Activated B cell treated with CpG ODN at 0.5 μM for 24 hours (primary cell): ENCODE data around the gene KRTAP10-1. TPM values are rescaled to one million over a fixed set of nuclear protein-coding genes. Genes with fewer than 3 reads are reported as not detected.

Experiments used
- ATAC-seq: fragments of 200-7000 bp; cut with Tn5 transposase; one replicate; pipeline ENCODE4 v1.10.0; 2021; ENCODE audit warnings: low read depth, mild to moderate bottlenecking, moderate library complexity
- CTCF ChIA-PET: fragments of 350-600 bp; sonication (Branson Sonifier 250); formaldehyde crosslinking; loops from one replicate; lab custom pipeline; 2021; ENCODE audit warnings: antibody characterized with exemption; lab: Charles Lee
- POLR2A ChIA-PET: fragments of 350-600 bp; sonication (Branson Sonifier 250); formaldehyde crosslinking; loops from one replicate; lab custom pipeline; 2021; ENCODE audit warnings: antibody characterized with exemption; lab: Charles Lee
- DNase-seq: peaks from one replicate; pipeline ENCODE4 v3.0.0; 2022
- H3K27ac Mint-ChIP-seq: one replicate; pipeline ENCODE4 v1.8.0; 2020; ENCODE audit warnings: mixed read lengths
- H3K27me3 Mint-ChIP-seq: one replicate; pipeline ENCODE4 v1.8.0; 2021; ENCODE audit warnings: mixed read lengths
- H3K36me3 Mint-ChIP-seq: one replicate; pipeline ENCODE4 v1.8.0; 2021; ENCODE audit warnings: low read depth, mixed read lengths
- H3K4me1 Mint-ChIP-seq: one replicate; pipeline ENCODE4 v1.8.0; 2021; ENCODE audit warnings: mixed read lengths
- H3K4me3 Mint-ChIP-seq: one replicate; pipeline ENCODE4 v1.8.0; 2020; ENCODE audit warnings: mild to moderate bottlenecking, mixed read lengths
- H3K9me3 Mint-ChIP-seq: one replicate; pipeline ENCODE4 v1.8.0; 2020; ENCODE audit warnings: mixed read lengths
- intact Hi-C: fragments of 100-400 bp; cut with micrococcal nuclease; formaldehyde crosslinking; loops from one replicate; pipeline ENCODE4 v1.15.1; 2024
- total RNA-seq: library from RNA; stranded (reverse); gene quantifications from 2 replicates; pipeline ENCODE4 v1.2.3, GENCODE V29; 2022
- TF ChIP-seq, protein P1 (sequence below): fragments of 200-600 bp; IDR thresholded peaks from one replicate; pipeline ENCODE4 v1.8.0; 2022; ENCODE audit warnings: antibody characterized with exemption, mild to moderate bottlenecking

The KRTAP10-1 gene
- total RNA-seq, 1 donor from 2014 or later = not detected

DNA sequence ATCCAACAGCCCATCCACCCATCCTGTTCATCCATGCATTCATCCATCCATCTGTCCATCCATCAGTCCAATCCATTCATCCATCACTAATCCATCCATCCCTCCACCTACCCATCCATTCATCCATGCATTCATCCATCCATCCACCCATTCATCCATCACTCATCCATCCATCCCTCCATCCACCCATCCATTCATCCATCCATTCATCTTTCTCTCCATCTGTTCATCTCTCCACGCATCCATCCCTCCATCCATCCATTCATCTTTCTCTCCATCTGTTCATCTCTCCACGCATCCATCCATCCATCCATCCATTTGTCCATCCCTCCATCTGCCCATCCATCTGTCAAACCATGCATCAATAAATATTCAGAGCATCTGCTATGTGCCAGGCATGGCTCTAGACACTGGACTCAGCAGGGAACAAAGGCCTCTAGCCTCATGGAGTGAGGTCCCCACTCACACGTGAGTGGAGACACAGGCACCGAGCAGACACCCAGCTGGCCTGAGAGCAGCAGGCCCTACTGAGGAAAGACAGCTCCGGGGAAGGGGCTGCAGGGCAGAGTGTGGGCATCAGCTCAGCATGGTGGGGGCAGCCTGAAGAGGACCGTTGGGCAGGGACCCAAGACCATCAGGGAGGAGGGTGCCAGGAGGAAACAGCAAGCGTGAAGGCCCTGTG lies 9.6 kb downstream of the KRTAP10-1 start:
- ATAC-seq = no peak
- peaks cover 3% of the 10 kb centered on the region for H3K9me3 Mint-ChIP-seq
- H3K4me1 Mint-ChIP-seq = no peaks in the 10 kb centered on the region
- peaks cover 9% of the 10 kb centered on the region for H3K27me3 Mint-ChIP-seq
- ChIA-PET POLR2A (no interaction called here), CTCF (no interaction called here)
- no peak for DNase-seq
- H3K36me3 Mint-ChIP-seq = no peaks in the 10 kb centered on the region
- H3K27ac Mint-ChIP-seq = no peak overlapping the region
- TF ChIP-seq, protein P1, sequence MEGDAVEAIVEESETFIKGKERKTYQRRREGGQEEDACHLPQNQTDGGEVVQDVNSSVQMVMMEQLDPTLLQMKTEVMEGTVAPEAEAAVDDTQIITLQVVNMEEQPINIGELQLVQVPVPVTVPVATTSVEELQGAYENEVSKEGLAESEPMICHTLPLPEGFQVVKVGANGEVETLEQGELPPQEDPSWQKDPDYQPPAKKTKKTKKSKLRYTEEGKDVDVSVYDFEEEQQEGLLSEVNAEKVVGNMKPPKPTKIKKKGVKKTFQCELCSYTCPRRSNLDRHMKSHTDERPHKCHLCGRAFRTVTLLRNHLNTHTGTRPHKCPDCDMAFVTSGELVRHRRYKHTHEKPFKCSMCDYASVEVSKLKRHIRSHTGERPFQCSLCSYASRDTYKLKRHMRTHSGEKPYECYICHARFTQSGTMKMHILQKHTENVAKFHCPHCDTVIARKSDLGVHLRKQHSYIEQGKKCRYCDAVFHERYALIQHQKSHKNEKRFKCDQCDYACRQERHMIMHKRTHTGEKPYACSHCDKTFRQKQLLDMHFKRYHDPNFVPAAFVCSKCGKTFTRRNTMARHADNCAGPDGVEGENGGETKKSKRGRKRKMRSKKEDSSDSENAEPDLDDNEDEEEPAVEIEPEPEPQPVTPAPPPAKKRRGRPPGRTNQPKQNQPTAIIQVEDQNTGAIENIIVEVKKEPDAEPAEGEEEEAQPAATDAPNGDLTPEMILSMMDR = no peak
- no peak overlapping the region for H3K4me3 Mint-ChIP-seq
- intact Hi-C loops = no loop called here

DNA sequence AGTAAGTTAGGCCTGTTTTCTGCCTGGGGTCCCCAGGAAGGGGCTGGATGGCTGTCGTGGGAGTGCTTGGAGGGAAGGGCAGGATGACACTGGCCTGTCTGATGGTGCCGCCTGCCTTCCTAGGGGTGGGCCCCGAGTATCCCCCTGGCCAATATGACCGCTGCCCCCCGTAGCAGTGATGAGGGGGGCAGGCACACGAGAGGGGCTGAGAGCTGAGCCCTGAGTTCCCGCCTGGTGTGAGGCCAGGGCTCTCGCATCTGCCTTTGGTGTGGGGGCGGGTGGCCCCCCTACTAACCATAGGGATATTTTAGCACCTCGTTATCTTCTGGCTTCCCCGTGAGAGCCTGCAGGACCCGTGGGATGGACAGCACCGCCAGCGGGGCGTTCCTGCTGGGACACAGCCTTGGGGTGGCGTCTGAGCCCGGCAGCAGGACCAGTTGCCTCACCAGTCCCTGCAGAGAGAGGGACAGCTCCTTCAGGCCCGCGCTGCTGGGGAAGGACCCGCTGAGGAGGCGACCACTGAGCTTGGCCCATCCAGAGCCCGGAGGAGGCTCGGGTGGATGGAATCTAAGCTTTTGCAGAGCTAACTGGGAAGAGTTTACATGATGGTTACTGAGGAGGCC lies 10.4 kb downstream of the KRTAP10-1 start:
- H3K4me3 Mint-ChIP-seq = no peak overlapping the region
- peaks cover 2% of the 10 kb centered on the region for H3K9me3 Mint-ChIP-seq
- ATAC-seq = no peak
- intact Hi-C loops = no loop called here
- DNase-seq = peak; percentile 7
- H3K27me3 Mint-ChIP-seq = peaks cover 9% of the 10 kb centered on the region
- H3K36me3 Mint-ChIP-seq = no peaks in the 10 kb centered on the region
- TF ChIP-seq, protein P1 = no peak
- H3K4me1 Mint-ChIP-seq = no peaks in the 10 kb centered on the region
- H3K27ac Mint-ChIP-seq = no peak overlapping the region
- ChIA-PET POLR2A (no interaction called here), CTCF (no interaction called here)

DNA sequence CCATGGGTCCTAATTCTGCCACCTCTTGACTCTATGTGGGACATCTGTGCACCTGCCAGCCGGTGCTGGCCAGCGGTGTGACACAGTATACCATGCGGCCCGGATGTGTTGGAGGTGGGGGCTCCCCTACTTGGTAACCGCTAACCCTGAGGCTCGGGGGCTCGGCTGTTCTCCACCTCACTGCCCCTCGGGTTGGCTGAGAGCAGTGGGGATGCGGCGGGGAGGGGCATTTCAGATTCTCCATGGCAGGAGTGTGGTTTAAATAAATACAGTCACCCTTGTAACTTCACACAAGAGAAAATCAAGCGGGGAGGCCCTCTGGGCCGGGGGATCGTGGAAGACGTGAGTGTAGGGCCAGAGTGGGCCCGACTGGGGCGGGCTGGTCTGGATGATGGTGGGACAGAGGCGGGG lies 11.0 kb downstream of the KRTAP10-1 start:
- TF ChIP-seq, protein P1 = no peak
- H3K27me3 Mint-ChIP-seq = peaks cover 9% of the 10 kb centered on the region
- CTCF ChIA-PET = no interaction called here
- peak; percentile 9 for DNase-seq
- H3K4me1 Mint-ChIP-seq = no peaks in the 10 kb centered on the region
- intact Hi-C loops = no loop called here
- H3K9me3 Mint-ChIP-seq = no peaks in the 10 kb centered on the region
- POLR2A ChIA-PET = no interaction called here
- no peak overlapping the region for H3K27ac Mint-ChIP-seq
- H3K36me3 Mint-ChIP-seq = no peaks in the 10 kb centered on the region
- H3K4me3 Mint-ChIP-seq = no peak overlapping the region
- no peak for ATAC-seq

DNA sequence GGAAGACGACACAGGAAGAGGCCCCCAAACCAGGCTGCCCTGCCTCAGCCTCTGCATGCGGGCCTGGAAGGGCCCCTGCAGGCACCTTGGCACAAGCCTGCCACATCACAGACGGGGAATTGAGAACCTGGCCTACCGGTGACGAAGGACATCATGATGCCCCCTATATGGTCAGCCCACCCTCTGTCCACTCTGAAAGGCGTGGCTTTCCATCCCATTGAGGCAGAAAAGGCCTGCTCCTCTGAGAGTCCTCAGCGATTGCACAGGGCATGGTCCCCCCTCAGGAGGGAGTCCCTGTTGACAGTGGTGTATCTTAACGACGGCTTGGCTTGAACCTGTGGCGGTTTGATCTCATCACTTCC lies 11.4 kb downstream of the KRTAP10-1 start:
- ATAC-seq (no peak), DNase-seq (no peak)
- ChIA-PET POLR2A (no interaction called here), CTCF (no interaction called here)
- Mint-ChIP-seq H3K4me1 (no peaks in the 10 kb centered on the region), H3K27me3 (peaks cover 9% of the 10 kb centered on the region), H3K36me3 (no peaks in the 10 kb centered on the region), H3K9me3 (no peaks in the 10 kb centered on the region), H3K27ac (no peak overlapping the region), H3K4me3 (no peak overlapping the region)
- intact Hi-C loops = no loop called here
- TF ChIP-seq, protein P1 = no peak

DNA sequence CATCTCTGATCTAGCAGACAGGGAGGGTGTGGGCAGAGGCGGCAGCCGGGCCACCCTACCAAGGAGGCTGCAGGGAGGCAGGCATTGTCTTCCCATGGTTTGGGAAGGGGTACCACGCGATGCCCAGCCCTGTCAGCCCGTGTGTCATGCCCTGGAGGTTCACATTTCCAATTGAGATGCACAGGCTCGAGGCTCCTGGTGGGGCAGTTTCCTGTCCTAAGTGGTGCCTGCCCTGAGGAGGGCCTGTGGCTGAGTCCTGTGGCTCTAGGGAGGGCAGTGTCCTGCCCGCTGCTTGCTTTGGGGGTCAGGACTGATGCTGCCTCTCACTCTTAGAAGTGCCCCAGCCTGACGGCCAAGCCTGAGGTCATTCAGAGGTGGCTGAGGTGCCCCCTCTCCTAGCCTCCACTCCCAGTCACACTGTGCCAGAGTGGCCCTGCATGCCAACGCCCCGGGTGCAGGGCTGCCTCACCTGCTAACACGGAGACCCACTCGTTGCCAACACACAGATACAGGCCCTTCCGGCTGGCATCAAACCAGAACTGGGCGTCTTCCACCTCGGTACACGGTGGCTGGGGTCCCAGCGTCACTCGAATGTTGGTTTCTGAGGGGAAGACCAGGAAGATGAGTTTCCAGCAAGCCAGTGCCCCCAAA lies 11.9 kb downstream of the KRTAP10-1 start:
- POLR2A ChIA-PET = no interaction called here
- no peak for ATAC-seq
- Mint-ChIP-seq H3K36me3 (no peaks in the 10 kb centered on the region), H3K27me3 (peaks cover 9% of the 10 kb centered on the region), H3K27ac (no peak overlapping the region), H3K9me3 (no peaks in the 10 kb centered on the region), H3K4me1 (no peaks in the 10 kb centered on the region), H3K4me3 (no peak overlapping the region)
- DNase-seq = no peak
- TF ChIP-seq, protein P1 = no peak
- intact Hi-C loops = no loop called here
- CTCF ChIA-PET = no interaction called here
